Measurements from ENCODE around the gene CEBPB.
A peak's percentile ranks its signal among the peaks of the same experiment; 100 is the strongest.
"Not testable (repeated sequence)": the region's sequence is repeated elsewhere in the genome, so short reads cannot be mapped to it uniquely, and the experiment has no call there.

CEBPB gene

GRCh38 chr20:50190251-50191064 is at the start of gene CEBPB:
Gene CEBPB, plus strand, starts transcription at chr20:50190830. Its CDS starts 204 bp downstream, at chr20:50191034.
- peak; percentile 82 to 85 for DNase-seq

DNA sequence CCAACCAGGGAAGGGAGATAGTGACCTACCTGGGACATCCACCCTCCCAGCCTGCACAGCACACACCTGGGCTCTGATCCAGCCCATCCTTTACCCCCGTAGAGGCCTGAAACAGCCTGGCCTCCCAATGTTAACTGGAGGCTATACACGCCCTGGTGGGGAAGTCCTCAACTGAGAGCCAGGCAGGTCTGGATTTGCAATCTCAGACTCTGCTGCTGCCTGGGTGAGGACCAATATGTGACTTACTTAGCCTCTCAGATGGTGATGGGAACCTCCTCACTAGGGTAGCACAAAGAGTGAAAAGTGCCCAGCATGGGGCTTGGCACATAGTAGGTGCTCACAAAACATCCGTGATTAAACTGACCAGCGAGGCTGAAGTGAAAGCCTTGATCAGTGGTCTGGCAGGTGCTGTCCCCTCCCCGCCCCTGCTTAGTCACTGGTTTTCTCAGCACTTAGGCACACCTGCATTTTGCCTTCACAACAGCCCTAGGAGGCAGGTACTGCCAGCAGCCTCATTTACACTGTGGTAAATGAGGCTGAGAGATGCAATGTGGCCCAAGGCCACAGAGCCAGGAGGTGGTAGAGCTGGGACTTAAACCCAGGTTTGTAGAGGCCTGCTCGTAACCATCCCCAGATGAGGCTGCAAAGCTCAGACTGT is 49.5 kb upstream of the CEBPB start:
- no peak for DNase-seq

DNA sequence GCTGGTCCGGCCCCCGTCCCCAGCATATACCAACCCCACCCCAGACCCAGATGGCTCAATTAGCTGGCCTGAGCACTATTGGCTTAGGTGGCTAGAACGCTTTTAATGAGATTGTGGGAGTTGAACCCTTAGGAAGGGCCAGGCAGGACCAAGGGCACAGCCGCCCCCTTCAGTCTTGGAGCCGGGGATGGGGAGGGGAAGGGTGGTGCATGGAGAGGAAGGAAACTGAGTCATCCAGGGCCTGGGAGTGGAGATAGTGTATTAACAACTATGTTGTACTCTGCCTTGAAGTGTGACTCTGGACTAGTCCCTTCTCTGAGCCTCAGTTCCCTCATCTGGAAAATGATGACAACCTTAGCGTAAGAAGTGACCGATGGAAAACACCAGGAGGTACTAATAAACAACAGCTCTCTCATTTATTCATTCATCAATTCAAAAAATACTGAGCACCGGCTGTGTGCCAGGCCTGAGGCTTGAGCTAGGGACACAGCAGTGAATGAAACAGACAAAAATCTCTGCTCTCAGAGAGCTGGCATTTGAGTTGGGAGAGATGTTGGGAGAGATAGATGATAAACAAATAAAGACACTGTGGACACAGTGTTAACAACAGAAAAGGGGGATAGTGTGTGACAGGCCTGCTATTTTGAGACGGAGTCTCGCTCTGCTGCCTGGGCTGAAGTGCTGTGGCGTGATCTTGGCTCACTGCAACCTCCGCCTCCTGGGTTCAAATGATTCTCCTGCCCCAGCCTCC is 48.6 kb upstream of the CEBPB start:
- no peak for DNase-seq

DNA sequence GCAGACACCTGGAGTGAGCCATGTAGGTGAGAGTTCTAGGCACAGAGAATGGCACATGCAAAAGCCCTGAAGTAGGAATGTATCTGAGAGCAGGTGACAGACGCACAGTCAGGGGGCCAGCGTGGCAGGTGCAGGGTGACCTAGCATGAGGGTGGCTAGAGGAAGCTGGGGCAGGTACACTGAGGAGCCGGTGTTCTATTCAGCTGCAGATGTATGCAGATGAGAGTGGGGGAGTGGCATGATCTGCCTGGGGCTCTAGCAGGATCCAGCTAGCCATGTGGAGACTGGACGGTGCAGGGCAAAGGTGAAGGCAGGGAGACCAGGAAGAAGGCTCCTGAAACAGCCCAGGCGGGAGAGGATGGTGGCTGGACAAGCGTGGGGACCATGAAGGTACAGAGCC is 47.8 kb upstream of the CEBPB start:
- DNase-seq, result no peak

DNA sequence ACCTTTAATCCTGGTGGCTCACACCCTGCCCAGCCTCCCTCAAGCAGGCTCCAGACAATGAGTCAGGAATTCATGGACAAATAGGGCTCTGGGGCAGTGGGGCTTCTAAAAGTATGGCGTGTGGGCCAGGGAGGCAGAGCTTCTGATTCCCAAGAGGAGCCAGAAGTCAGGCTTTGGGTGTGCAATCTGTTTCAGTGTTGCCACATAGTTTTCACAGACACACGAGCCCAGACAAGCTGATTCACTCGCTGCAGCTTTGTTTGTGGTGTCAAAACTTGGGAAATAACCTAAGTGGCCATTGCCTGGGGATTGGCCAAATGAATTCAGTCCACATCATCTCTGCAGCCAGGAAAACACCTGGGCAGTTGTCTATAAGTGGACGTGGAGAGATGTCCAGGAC is 46.3 kb upstream of the CEBPB start:
- no peak for DNase-seq

GRCh38 chr20:50145566-50145965 is 45.1 kb upstream of the CEBPB start:
- DNase-seq, result no peak

- no peak for DNase-seq
Observed at GRCh38 chr20:50146214-50146613, 44.4 kb upstream of the CEBPB start.

DNA sequence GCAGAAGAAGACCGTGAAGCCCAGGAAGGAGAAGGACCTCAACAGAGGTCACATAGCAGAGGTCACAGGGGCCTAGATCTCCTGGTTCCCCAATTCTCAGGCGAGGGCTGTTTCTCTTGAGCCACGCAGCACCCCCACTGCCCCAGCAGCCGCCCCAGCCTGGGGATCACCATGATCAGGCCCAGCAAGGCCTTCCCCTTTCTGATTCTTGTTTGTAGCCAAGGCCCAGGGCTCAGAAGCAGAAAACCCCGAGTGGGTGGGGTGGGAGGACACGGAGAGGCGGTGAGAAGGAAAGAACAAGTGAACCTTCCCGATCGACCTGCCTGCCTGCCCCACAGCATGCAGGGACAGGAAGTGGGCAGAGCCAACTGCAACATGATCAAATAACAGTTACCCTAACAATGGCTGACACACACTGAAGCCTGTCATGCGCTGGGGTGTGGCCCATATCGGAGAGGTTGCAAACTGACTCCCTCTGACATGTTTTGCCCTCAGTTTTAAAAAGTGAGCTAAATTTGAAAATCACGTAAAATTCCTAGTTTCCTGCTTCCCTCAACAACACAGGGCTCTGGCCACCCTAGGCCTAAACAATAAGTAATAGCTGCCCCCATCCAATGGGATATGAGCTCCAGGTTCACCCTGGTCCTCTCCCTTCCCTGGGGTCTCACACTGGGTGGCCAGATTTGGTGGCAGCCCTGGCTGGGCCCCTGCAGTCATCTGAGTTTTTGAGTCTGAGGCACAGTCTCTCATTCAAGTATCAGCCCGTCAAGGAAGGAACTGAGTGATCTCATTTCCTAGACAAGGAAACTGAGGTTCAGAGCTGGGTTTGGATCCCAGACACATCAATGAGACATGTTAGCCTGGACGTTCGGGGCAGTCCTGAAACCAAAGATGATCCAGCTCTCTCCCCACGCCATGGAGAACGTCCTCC is 43.6 kb upstream of the CEBPB start:
- peak; percentile 53 to 55 for DNase-seq

- no peak for DNase-seq
Observed at GRCh38 chr20:50149481-50150254, 41.0 kb upstream of the CEBPB start.

- DNase-seq, result no peak
Observed at GRCh38 chr20:50151034-50151743, 39.4 kb upstream of the CEBPB start.

DNA sequence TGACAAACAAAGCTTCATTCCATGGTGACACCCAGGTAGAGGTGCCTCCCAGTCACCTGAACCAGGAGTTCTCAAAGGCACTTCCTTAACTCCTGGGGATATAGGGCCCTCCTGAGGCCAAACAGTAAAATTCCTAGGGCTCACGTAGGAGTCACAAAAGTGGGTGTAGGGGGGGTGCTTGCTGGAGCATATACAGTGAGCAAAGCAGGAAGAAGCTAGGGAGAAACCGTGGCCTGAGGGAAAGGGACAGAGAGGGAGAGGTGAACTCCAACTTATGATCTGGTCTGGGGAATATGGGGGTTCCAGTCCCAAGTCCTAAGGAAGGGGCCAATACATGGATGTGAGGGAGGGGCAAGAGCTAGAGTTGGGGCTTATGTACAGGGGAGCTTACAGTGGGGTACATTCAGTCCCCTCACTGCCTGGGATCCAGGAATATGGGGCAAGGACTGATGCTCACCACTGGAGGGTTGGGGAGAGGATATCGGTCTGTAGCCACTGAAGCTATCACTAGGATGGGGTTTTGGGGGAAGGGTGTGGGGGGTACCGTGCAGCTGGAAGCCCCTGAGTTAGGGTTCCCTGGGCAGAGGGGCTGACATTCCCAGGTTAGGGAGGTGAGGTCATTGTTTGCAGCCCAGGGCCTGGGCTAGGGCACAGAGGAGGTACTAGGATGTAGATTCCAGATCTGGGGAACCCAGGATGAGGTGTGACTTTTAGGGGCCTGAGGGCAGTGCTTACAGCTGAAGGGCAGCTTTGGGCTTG is 38.1 kb upstream of the CEBPB start:
- no peak for DNase-seq

DNA sequence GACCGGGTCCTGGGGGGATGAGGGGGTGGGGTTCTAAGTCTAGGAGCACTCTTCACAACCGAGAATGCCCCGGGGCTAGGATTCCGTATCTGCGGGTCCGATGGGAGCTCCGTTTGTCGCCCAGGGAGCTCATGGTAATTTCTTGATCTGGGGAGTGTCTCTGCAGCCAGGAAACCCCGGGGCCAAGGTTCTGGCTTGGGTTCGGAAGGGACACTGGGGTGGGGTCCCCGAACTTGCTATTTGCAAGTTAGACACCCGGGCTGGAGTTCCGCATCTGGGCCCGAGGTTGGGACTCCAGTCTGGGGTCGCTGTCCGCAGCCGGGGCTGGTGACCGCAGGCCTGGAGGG is 37.5 kb upstream of the CEBPB start:
- DNase-seq, result no peak

DNA sequence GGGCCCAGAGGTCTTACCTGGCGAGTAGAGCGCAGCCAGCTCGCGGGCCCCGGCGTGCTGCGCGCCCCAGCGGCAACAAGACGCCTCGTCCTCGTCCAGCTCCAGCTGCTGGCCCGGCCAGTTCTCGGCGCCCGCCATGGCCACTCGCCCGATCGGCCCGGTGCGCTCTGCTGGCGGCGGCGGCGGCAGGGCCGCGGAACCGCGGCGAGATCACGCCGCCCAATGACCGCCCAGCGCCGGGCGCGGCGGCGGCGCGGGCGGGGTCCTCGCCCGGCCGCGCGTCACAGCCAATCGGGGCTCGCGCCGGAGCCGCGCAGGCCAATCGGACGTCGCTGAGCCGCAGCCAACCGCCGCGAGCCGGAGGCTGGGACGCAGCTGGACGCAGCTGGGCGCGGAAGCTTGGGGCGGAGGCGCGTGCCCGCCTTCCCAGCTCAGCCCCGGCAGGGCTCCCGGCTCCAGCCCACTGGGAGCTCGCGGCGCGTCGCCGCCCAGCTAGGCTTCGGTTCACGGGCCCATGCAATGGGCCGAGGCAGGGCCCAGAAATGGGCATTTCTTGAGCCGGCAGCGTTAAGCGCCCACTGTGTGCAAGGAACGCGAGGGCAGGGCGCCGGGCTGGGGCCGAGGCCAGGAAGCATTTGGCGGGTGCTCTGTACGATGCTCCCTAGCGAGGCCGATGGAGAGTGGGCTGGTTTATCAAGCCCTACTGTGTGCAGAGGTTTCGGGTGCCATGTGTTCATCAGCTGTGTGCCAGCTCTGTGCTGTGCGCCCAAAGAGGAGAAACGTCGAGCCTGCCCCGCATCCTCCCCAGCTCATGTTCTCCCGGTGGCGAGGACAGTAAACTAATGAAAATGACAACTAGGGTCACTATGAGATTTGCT is 36.9 kb upstream of the CEBPB start, which contains the start of gene PEDS1:
Gene PEDS1 (minus strand): TSS at position 224 of the 878 bp plus-strand sequence. CDS start 86 bp downstream, at position 138.
- DNase-seq, result peak; percentile 70 to 81

DNA sequence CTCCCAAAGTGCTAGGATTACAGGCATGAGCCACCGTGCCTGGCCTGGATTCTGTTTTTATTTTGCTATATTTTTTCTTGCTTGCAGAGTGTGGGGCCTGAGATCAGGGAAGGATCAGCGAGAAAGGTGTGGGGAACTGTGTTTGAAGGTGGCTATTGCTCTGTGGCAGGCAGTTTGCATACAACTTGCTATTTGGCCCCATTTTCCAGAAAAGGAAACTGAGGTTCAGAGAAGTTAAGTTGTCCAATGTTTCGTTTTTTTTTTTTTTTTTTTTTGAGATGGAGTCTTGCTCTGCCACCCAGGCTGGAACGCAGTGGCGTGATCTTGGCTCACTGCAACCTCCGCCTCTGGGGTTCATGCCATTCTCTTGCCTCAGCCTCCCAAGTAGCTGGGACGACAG is 29.1 kb upstream of the CEBPB start:
- DNase-seq, result not testable (repeated sequence)

DNA sequence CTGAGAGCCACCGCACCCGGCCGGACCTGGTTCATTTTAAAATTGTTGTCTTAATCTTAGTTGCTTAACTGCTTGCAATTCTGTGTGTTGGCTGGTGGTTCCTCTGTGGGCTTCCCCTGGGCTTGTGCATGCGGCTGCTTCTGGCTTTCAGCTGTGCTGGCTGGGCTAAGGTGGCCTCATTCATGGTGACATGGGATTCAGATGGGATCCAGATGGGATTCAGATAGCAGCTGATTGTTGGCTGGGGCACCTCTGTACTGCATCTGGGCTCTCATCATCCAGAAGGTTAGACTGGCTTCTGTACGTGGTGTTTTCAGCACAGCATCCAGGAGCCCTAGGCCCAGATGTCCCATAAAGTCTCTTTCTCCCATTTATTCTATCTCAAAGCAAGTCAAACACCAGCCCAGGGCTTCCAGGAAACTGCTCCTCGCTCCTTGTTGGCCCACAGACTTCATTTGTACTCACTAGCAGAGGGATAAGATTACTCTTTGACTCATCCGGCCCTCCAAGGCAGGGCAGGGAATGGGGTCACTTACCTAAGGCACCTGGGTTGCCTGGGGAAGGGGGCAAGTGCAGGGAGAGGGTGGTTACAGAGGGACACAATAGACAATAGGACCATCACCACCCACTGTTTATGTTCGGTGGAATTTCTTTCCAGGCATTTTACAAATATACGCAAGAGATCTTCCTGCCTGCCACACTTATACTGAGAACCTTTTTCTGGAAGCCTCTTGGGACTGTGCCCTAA is 26.9 kb upstream of the CEBPB start:
- DNase-seq, result no peak

DNA sequence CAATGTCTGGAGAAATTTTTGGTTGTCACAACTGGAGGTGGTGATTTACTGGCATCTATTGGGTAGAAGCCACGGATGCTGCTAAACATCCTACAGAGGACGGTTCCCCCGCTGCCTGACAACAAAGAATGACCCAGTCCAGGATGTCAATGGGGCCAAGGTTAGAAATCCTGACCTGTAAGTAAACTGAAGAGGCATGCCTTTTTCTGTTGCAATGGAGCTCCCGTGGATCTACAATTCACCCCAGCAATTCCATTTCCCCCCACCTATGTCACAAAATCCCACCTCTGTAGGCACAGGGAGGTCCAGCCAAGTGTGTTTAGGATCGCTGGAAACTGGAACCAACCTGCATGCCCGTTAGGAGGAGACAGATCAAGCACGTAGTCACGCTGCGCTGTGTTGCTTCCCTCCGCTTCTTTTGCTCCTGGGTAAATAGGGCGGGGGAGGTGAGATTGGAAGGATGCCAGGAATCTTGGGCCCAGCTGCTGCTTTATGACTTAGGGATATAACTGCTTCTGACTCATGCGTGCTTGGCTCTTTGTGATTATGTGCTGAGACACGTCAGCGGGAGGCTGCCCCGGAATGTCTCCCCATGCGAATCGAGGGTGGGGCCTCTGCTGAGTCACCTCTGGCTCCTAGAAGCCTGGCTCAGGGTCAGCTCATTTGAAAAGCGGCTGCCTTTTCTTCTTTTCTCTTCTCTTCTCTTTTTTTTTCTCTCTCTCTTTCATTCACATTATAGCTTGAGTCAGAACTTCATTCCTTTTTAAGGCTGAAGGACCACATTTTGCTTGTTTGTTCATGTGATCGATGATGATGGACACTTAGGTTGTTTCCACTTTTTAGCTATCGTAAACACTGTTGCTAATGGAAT is 24.7 kb upstream of the CEBPB start:
- DNase-seq, result peak; percentile 72 to 76

DNA sequence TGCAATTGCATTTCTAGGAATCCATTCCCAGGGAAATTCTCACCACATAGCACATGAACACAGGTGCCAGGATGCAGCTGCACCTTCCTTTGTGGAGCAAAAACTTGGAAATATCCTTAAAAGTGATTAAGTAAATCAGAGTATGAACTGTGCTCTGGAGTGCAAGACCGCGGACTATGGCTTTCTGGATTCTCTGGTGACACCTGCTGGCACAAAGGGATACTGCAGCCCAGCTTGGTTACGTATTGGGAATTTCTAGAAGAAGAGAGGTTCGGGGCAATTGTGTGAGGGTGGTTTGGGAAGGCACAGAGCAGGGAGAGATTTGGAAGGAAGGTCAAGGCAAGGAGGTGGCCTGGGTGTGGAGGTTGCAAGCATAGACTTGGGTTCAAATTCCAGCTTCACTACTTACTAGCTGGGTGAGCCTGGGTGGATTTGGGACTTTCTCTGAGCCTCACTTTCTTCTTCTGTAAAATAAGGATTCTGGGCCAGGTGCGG is 21.3 kb upstream of the CEBPB start:
- peak; percentile 78 to 85 for DNase-seq

Data from stimulated activated CD4-positive, alpha-beta T cell treated with anti-CD3 and anti-CD28 coated beads, Interleukin-2, amount 100 ng/mL, for 48 hours (primary cell).